Posterior cingulate gyrus (tissue), 11 donors: ENCODE results near the gene FIZ1.
"Not testable (repeated sequence)": the region's sequence is repeated elsewhere in the genome, so short reads cannot be mapped to it uniquely, and the experiment has no call there.

Experiments used
- DNase-seq, 10 donors: peaks; one replicate each; pipeline versions ENCODE4 v3.0.0 to v3.0.0-alpha.2; 2020 to 2021; ENCODE audit warnings: mixed read lengths in 3 of 10
- intact Hi-C: fragments of 100-400 bp; cut with DNase I; formaldehyde crosslinking; loops from one replicate; pipeline ENCODE4 v1.15.1; 2023

The FIZ1 gene

DNA sequence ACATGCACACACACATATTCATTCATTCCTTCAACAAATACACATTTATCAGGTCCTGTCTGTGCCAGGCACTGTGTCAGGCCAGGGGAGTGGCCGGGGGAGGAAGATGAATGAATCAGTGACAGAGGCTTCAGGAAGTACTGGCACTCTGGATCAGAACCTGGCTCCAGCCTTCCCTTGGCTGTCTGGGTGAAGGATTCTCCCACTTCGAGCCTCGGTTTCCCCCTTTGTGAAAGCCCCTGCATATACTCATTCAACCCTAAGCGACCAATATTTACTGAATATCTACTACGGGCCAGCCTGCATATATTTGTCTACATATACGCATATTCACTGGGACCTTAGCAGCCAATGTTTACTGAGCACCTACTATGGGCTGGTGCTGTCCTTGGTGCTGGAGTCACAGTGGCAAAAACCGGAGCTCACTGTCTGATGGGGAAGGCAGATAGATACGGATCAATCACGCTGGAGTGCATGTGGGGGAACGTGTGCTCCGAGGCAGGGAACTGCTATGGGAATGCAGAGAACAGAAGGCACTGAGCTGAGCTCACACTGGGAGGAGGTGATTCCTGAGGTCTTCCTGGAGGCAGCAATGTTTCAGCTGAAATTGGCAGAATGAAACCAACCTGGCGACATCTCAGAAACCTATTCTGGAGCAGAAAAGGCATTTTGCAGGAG is 18.0 kb downstream of the FIZ1 start:
- DNase-seq = peak in 3 of 10 donors; percentile 19 to 68 (median 57)
- intact Hi-C loops = no loop called here

DNA sequence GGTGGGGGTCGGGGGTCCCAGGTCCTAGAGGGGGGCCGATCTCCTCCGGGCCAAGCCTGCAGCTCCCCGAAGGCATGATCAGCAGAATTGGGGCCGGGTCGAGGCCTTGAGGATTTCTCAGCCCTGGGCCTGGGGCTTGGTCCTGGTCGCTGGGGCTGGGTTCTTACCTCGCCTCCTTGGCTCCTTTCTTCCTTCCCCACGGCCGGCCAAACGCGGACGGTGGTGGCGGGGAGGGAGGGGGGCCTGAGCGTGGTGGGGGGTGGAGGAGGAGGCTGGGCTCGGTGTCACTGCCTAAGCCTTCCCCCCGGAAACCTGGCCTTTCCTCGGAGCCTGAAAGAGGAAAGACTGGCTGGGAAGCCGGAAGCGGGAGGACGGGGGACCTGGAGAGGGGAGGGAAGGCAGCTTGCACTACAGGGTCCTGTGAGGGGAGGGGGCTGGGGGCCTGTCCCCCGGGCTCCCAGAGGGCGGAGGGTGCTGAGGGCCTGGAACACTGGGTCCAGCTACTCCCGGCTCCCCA is 18.6 kb downstream of the FIZ1 start, which contains the start of gene ZNF579:
TSS of gene ZNF579 (minus strand) at position 221 of the 517 bp plus-strand sequence. CDS start 1,209 bp downstream, outside the sequence.
- intact Hi-C loops = no loop called here
- DNase-seq = peak; percentile 85 to 98 (median 91)

DNA sequence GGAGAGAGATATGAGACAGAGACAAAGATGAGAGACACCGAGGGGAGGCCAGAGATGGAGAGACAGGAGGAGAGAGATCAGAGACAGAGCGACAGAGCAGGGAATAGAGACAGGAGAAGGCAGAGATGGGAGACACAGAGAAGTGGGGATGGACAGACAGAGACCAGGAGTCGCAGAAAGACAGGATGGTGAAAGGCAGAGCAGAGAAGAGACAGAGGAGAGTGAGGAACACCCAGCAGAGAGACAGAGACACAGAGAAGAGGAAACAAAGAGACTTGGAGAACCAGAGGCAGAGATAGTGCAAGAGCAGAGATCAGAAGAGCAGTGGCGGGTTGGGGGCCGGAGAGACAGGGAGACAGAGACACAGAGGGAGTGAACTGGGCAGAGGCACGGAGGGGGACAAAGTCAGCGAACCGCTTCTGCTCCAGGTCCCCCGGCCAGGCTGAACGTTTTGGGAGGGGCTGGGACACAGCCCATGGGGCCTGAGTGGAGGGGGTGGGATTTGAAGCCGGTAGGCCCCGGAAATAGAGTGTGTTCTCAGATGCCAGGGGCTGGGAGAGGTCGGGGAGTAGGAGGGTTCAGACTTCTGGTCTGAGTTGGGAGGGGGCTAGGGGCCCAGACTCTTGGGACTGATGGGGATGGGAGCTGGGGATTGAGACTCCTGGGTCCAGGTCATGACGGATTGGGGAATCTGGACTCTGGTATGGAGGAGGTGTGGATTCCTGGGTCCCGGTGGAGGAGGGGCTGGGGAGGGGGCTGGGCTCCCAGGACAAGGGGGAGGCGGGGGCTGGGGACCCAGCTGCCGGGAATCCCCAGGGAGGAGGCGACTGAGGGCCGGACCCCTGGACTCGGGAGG is 19.3 kb downstream of the FIZ1 start:
- peak in 2 of 10 donors; percentile 63 to 72 for DNase-seq
- intact Hi-C loops = no loop called here

DNA sequence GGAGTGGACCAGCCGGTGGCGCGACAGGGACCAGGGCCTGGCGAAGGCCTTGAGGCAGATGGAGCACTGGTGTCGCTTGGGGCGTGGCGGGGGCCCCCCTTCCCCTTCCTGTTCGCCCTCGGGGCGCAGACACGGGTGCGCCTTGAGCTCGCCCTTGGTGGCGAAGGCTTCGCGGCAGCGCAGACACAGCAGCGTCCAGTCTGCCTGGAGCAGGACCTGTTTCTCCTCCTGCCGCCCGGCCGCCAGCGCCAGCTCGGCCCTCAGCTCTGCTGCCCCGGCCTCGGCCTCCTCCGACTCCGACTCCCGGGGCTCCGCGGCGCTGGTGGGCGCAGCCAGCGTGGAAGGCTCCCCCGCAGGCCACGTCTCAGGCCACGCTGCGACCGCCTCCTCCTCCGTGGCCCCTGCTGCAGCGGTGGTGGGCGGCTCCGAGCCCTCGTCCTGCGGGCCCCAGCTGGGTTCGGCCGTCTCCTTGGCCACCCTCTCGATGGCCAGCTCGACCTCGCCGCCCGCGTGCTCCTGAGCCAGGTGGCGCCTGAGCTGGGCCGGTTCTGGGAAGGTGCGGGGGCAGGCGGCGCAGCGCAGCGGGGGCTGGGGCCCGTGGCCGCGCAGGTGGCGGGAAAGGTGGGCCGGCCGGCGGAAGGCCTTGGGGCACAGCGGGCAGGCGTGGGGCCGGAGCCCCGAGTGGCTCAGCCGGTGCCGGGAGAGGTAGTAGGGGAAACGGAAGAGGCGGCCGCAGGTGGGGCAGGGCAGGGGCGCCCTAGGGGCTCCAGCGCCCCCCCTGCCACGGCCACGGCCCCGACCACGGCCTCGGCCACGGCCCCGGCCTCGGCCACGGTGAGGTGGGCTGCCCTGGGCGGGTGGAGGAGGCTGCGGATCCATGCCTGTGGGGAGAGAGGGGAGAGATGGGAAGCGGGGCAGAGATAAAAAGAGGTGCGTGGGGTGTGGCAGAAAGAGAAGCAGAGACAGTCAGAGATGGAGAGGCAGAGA is 20.3 kb downstream of the FIZ1 start:
- intact Hi-C loops = no loop called here
- DNase-seq = peak in 2 of 10 donors; percentile 66 to 83

DNA sequence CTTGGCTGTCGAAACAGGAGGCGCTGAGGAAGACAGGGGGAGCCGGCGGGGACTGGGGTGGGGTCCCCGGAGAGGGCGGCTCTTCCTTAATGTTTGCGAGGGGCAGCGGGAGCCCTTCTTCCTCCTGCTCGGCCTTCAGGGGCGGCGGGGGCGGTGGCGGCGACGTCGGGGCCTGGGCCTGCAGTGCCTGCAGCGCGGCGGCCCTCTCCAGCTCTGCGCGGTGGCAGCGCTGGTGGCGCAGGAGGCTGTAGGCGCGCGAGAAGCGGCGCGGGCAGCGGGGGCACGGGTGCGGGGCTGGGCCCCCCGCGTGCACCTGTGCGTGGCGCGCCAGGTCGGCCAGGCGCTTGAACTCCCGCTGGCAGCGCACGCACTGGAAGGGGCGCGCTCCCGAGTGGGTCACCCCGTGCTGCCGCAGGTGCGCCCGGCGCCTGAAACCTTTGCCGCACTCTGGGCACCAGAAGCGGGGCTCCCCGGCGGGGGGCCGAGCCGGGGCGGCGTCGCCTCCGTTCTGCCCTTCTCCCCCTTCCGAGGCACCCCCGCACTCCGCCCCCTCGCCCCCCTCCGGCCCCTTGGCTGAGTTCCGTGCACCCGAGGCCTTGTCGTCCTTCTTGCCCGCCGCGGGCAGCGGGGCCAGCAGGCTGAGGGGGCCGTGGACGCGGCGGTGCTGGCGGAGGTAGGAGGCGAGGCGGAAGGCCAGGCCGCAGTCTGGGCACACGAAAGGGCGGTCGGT is 21.1 kb downstream of the FIZ1 start:
- DNase-seq = peak in 2 of 10 donors; percentile 40 to 82
- intact Hi-C loops = no loop called here

DNA sequence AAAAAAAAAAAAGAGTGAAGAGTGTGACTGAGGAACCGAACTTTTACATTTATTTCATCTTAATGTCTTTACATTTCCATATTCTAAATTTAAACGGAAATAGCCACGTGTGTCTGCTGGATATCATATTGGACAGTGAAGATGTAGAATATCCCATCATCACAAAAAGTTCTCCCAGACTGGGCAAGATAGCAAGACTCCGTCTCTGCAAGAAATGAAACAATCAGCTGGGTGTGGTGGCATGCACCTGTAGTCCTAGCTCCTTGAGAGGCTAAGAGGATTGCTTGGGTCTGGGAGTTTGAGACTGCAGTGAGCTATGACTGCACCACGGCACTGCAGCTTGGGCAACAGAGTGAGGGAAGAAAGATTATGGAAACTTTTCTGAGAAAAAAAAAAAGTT is 22.6 kb downstream of the FIZ1 start:
- no peak for DNase-seq
- intact Hi-C loops = no loop called here

DNA sequence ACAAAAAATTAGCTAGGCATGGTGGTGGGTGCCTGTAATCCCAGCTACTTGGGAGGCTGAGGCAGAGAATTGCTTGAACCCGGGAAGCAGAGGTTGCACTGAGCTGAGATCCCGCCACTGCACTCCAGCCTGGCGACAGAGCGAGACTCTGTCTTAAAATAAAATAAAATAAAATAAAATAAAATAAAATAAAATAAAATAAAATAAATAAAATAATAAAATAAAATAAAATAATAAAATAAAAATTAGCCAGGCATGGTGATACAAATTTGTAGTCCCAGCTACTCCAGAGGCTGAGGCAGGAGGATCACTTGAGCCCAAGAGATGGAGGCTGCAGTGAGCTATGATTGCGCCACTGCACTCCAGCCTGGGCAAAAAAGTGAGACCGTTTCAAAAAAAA is 25.4 kb downstream of the FIZ1 start:
- peak in 1 of 10 donors; percentile 13 for DNase-seq
- intact Hi-C loops = not testable (repeated sequence)

DNA sequence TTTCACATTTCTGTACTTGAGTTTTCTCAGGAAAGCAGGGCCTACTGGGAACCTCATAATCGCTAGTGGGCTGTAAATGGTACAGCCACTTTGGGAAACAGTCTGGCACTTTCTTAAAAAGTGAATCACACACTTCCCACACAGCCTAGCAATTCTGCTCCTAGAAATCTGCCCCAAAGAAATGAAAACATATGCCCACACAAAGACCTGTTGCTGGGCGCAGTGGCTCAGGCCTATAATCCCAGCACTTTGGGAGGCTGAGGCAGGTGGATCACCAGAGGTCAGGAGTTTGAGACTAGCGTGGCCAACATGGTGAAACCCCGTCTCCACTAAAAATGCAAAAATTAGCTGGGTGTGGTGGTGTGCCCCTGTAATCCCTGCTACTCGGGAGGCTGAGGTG is 29.8 kb downstream of the FIZ1 start:
- intact Hi-C loops = not testable (repeated sequence)
- DNase-seq = peak in 1 of 10 donors; percentile 35

DNA sequence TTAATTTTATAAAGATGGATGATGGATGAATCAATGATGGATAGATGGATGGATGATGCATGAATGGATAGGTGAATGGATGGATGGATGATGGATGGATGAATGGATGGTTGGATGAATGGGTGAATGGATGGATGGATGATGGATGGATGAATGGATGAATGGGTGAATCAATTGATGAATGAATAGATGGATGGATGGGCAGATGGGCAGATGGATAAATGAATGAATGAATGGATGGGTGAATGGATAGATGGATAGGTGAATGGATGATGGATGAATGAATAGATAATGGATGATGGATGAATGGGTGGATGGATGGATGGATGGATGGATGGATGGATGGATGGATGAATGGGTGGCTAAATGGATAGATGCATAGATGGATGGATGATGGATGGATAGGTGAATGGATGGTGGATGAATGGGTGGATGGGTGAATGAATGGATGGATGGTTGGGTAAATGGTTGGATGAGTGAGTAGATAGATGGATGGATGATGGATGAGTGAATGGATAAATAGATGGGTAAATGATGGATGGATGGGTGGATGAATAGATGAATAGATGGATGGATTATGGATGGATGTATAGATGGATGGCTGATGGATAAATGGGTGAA is 31.5 kb downstream of the FIZ1 start:
- DNase-seq = no peak
- intact Hi-C loops = no loop called here

DNA sequence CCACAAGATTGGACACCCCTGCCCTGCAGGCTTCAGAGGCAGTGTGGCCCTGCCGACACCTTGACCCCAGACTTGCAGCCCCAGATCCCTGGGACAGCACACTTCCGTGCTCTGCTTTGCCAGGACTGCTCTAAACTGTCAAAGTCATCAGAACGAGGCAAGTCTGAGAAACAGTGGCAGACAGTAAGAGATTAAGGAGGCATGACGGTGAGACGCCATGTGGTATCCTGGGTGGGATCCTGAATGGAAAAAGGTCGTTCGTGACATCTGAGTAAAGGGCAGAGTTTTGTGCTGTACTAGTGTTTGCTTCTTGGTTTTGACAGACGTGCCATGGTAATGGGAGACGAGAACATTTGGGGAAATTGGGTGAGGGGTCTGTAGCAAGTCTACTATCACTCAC is 32.5 kb downstream of the FIZ1 start:
- DNase-seq = no peak
- intact Hi-C loops = no loop called here

DNA sequence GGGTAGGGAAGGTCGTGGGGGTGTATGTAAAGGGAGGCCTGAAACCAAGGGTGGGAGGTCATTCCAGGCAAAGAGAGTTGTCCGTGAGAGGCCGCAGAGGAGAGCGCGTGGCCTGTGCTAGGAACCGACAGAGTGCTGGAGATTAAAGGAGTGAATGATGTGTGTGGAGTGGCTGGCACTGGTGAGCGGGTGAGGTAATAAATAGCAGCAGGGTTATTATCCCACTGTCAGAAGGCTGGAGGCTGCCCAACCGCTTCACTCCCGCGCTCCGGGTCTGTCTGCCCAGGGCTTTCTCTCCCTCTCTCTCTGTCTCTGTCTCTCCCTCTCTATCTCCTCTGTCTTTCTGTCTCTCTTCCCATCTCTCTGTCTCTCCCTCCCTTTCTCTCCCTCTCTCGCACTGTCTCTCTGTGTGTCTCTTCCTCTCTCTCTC is 36.0 kb downstream of the FIZ1 start:
- DNase-seq = no peak
- intact Hi-C loops = no loop called here

DNA sequence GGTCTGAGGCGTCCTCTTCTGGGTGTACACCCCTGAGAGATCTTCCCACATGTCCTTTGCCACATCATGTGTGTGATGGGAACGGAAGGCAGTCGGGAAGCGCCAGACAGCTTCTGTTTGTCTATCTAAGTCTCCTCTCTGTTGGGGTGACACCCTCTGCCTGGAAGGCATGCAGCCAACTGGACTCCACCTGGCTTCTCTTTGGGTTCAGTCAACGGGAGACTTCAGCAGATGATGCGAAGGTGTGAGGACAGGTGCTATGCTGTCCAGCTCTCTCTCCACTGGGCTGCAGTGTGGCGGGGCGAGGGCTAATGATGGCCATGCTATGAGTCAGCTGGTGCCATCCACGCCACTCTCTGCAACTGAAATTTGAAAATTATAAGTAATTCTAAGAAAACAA is 39.6 kb downstream of the FIZ1 start:
- intact Hi-C loops = no loop called here
- DNase-seq = no peak

DNA sequence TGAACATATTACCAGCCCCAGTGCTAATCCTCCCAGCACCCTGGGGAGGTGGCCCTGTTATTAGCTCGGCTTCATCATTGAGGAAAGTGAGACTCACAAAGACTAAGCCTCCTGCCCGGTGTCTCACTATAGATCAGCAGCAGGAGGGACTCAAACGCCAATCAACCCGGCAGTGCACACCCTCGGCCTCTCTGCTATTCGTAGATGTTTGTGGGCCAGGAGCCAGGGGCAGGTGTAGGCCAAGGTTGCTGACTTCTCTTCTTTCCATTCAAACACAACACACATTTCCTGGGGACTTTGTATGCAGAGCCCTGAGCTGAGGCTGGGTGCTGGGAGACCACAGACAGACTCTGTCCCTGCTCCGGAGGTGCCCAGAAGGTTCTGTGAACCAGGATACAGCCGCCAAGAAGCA is 44.6 kb downstream of the FIZ1 start:
- DNase-seq = peak in 2 of 10 donors; percentile 30 to 61
- intact Hi-C loops = no loop called here

DNA sequence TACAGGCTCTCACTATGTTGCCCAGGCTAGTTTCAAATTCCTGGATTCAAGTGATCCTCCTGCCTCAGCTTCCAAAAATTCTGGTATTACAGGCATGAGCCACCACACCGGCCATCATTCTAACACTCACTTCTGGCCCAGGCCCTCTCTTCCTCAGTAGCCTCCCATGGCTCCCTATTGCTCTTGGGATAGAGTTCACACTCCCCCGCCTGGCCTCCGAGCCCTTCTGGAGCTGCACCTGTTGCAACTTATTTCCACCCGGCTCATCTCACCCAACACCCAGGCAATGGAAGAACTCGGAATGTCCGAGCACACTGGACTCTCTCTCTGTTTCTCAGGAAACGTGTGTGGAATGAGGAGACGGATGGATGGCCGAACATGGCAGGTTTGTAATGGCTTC is 45.0 kb downstream of the FIZ1 start:
- peak in 2 of 10 donors; percentile 36 to 38 for DNase-seq
- intact Hi-C loops = no loop called here

DNA sequence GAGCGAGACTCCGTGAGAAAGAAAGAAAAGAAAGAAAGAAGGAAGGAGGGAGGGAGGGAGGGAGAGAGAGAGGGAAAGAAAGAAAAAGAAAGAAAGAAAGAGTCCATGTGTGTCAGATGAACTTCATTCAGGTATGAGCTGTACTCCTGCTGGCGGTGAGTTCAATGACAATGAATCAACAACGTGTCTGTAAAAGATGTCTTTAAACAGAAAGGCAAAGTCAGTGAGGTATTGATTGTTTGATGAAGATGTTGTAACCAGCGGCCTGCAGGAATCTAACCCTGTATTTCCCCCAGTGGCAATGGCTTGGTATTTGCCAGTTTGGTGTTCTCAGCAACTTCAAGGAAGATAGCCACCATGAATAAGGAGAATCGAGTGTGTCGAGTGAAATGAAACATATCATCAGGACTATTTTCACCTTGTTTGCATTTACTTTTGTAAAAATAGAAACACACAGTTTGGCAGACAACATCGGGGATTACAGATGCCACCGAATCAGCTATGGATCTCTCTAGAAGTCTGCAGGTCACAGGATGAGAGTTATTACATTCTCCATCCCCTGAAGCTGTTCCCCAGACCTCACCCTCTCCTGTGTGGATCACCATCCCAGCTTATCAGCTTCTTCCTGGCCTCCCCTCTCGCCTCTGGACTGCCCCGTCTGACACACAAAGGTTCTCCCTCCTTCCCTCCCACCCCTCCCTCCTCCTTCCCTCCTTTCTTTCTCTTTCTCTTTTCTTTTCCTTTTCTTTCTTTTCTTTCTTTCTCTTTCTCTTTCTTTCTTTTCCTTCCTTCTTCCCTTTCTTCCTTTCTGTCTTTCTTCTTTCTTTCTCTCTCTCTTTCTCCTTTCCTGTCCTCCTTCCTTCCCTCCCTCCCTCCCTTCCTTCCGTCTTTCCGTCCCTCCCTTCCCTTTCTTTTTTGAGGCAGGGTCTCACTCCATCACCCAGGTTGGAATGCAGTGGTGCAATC is 45.8 kb downstream of the FIZ1 start:
- DNase-seq = peak in 2 of 10 donors; percentile 9 to 32
- intact Hi-C loops = no loop called here

DNA sequence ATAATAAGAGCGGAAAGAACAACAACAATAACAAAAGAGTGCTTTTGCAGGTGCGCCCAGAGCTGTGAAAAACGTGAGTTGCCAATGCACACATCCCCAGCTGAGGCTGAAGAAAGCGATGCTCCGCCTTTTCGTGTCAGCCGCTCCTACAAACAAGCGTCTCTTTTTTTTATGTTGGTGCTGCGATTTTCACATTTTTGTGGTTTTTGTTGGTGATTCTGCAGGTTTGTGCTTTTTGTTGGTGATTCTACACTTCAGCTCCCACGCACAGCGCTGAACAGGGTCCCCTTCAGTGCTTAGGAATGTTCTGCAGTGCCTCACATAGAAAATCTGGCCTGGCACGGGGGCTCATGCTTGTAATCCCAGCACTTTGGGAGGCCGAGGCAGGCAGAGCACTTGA is 46.7 kb downstream of the FIZ1 start:
- intact Hi-C loops = no loop called here
- DNase-seq = peak in 2 of 10 donors; percentile 49 to 58

DNA sequence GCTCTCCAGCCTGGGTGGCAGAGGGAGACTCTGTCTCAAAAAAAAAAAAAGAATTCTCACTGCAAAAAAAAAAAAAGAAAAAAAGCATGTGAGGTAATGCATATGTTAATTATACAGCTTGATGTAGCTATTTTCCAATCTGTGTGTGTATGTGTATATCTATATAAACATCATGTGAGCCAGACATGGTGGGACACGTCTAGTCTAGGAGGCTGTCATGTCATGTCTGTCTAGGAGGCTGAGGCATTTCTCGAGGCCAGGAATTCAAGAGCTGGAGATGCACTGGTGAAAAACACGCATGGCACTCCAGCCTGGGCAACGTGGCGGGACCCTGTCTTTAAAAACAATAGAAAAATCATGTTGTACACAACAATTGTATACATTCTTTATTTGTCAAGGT is 47.1 kb downstream of the FIZ1 start:
- DNase-seq = no peak
- intact Hi-C loops = no loop called here

DNA sequence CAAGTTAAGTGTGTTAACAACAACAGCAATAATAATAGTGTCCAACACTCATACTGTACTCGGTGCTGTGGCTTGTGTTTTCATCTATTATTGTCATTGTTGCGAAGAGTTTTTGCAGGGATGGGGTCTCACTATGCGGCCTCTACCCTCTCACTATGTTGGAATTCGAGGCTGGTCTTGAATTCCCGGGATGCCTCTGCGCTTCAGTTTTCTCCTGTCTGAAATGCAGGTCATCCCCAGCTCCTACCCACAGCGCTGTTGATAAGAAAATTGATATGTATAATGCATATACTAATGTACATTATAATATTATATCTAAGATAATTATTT is 49.0 kb downstream of the FIZ1 start:
- peak in 2 of 10 donors; percentile 4 to 14 for DNase-seq
- intact Hi-C loops = no loop called here
